Stimulated activated naive B cell treated with anti-CD40 and anti-IgM and Interleukin-4, amounts not matched to agents 10 μg/mL and 1 μg/mL and 100 μg/mL, for 72 hours (primary cell): ENCODE data around the gene MSI2.
A peak's percentile ranks its signal among the peaks of the same experiment; 100 is the strongest.

Source experiments
- ATAC-seq, 2 donors: fragments of 150-1000 bp; cut with Tn5 transposase; replicated peaks; 2 replicates each; pipeline ENCODE4 v1.10.0; 2021; ENCODE audit warnings: moderate library complexity in 1 of 2
- DNase-seq: peaks from one replicate; pipeline ENCODE4 v3.0.0; 2021
- H3K27ac Mint-ChIP-seq: one replicate; pipeline ENCODE4 v1.8.0; 2022; ENCODE audit warnings: mild to moderate bottlenecking, mixed read lengths
- H3K27me3 Mint-ChIP-seq, 2 donors: one replicate each; pipeline ENCODE4 v1.8.0; 2022; ENCODE audit warnings: mixed read lengths in 2 of 2
- H3K36me3 Mint-ChIP-seq, 2 donors: one replicate each; pipeline ENCODE4 v1.8.0; 2022; ENCODE audit warnings: mixed read lengths in 2 of 2, mild to moderate bottlenecking in 1 of 2
- H3K4me1 Mint-ChIP-seq, 2 donors: one replicate each; pipeline ENCODE4 v1.8.0; 2022; ENCODE audit warnings: mixed read lengths in 2 of 2, mild to moderate bottlenecking in 1 of 2
- H3K4me3 Mint-ChIP-seq, 2 donors: one replicate each; pipeline ENCODE4 v1.8.0; 2022; ENCODE audit warnings: mild to moderate bottlenecking in 2 of 2, mixed read lengths in 2 of 2, moderate library complexity in 1 of 2
- H3K9me3 Mint-ChIP-seq, 2 donors: one replicate each; pipeline ENCODE4 v1.8.0; 2022; ENCODE audit warnings: mixed read lengths in 2 of 2, mild to moderate bottlenecking in 1 of 2

MSI2 gene

GRCh38 chr17:57585341-57586195, 329.2 kb downstream of the MSI2 start:
- Mint-ChIP-seq H3K27ac (no peak overlapping the region), H3K36me3 (peaks cover 10 to 29% of the 10 kb centered on the region in 2 donors)
- no peak for ATAC-seq

GRCh38 chr17:57586196-57586740, 329.9 kb downstream of the MSI2 start:
- H3K4me1 Mint-ChIP-seq, result peaks cover 2 to 5% of the 10 kb centered on the region in 2 donors
- DNase-seq (no peak), ATAC-seq (no peak)
- no peaks in the 10 kb centered on the region for H3K9me3 Mint-ChIP-seq
- H3K36me3 Mint-ChIP-seq, result peaks cover 10 to 29% of the 10 kb centered on the region in 2 donors
- no peak overlapping the region for H3K4me3 Mint-ChIP-seq
- H3K27me3 Mint-ChIP-seq, result no peaks in the 10 kb centered on the region
- no peak overlapping the region for H3K27ac Mint-ChIP-seq

More at GRCh38 chr17:57585341-57586195, 329.2 kb downstream of the MSI2 start:
- DNase-seq, result no peak
- no peaks in the 10 kb centered on the region for H3K27me3 Mint-ChIP-seq
- no peak overlapping the region for H3K4me3 Mint-ChIP-seq
- H3K4me1 Mint-ChIP-seq, result peaks cover 2 to 5% of the 10 kb centered on the region in 2 donors
- no peaks in the 10 kb centered on the region for H3K9me3 Mint-ChIP-seq

GRCh38 chr17:57586742-57587141, 330.4 kb downstream of the MSI2 start:
- Mint-ChIP-seq H3K27me3 (no peaks in the 10 kb centered on the region), H3K36me3 (peaks cover 10 to 28% of the 10 kb centered on the region in 2 donors), H3K4me1 (peaks cover 2 to 5% of the 10 kb centered on the region in 2 donors), H3K9me3 (no peaks in the 10 kb centered on the region), H3K4me3 (no peak overlapping the region), H3K27ac (no peak overlapping the region)
- DNase-seq, result no peak
- ATAC-seq, result no peak

- Mint-ChIP-seq H3K4me3 (no peak overlapping the region), H3K9me3 (no peaks in the 10 kb centered on the region), H3K4me1 (peaks cover 2 to 5% of the 10 kb centered on the region in 2 donors), H3K27me3 (no peaks in the 10 kb centered on the region), H3K36me3 (peaks cover 7 to 26% of the 10 kb centered on the region in 2 donors), H3K27ac (peak overlapping the region; percentile 89)
- no peak for ATAC-seq
- no peak for DNase-seq
These were observed 331.1 kb downstream of the MSI2 start for GRCh38 chr17:57587193-57587969.

GRCh38 chr17:57588086-57588485, 331.8 kb downstream of the MSI2 start:
- peaks cover 7 to 26% of the 10 kb centered on the region in 2 donors for H3K36me3 Mint-ChIP-seq
- no peaks in the 10 kb centered on the region for H3K27me3 Mint-ChIP-seq
- H3K4me1 Mint-ChIP-seq, result peaks cover 2 to 5% of the 10 kb centered on the region in 2 donors
- no peak for DNase-seq
- no peak for ATAC-seq
- H3K9me3 Mint-ChIP-seq, result no peaks in the 10 kb centered on the region
- peak overlapping the region; percentile 89 for H3K27ac Mint-ChIP-seq
- H3K4me3 Mint-ChIP-seq, result no peak overlapping the region

DNA sequence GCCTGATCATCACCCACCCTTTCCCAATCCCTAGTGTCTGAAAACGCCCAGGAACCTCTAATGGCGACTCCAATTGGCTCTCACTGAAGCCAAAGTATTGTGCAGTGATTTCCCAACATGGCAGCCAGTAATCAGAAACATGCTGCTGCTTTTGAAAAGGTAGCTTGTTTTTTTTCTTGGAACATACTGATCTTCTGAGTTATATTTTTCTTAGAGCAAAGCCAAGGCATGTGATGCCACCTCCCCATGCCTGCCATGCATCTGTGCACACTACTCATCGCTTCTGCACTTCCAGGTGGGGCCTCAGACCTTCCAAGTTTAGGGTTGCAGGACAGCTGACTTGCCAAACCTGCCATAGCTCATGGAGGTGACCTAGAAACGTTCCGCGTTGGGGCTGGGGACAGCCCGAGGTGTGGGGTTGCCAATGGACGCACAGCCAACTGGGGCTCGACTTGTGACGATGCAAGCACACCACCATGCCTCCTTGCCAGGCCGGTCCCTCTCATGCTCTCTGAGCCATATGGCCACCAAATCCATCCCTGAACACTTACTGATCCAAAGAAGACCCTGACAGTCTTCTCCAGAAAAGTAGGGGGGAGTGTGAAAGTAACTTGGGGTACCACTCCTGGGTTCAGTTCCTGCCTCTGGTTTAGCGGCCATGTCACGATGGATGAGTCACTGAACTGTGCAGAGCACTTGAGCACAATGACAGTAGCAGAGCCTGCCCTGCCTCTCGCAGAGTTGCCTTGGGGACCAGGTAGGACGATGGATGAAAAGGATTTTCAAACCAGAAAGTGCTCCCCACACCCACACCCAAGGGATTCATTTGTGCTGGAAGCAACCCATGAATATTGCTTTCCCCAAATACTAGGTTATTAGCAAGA, 333.1 kb downstream of the MSI2 start:
- H3K9me3 Mint-ChIP-seq, result peaks cover 0 to 1% of the 10 kb centered on the region in 2 donors
- ATAC-seq, result no peak
- DNase-seq, result no peak
- H3K4me1 Mint-ChIP-seq, result peaks cover 7 to 8% of the 10 kb centered on the region in 2 donors
- H3K27ac Mint-ChIP-seq, result no peak overlapping the region
- H3K36me3 Mint-ChIP-seq, result peaks cover 8 to 34% of the 10 kb centered on the region in 2 donors
- H3K27me3 Mint-ChIP-seq, result no peaks in the 10 kb centered on the region
- no peak overlapping the region for H3K4me3 Mint-ChIP-seq

DNA sequence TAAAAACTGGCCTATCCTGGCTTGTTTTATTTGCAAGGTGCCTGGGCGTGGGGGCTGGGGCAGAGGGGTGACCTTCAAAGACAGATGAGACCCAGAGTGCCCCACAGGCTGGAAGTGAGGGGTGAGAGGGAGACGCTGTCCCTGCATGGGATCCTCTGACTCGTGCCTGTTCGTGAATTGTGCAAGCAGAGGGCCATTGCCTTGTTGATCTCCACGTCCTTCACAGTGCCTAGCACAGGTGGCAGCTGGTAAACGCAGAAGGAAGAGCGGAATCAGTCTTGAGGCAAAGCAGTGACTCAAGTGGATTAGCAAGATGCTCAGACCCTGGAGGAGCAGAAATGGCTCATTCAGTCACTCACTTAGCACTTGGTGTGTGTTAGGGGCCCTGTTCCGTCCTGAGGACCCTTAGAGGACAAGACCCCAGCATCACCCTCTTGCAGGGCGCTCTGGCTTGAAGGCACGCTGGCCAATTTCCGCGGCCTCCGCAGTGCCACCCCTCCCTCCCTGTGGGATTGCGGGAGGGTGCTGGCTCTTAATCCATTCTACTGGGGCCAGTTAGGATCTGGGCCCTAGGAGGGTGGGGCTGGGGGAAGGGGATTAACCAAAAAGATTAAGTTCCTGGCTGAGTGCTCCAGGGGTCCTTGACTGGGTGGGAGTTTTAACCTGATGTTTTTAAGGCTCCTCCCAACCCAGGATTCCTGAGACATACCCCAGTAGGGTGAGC, 337.6 kb downstream of the MSI2 start:
- peak overlapping the region; percentile 14 for H3K27ac Mint-ChIP-seq

GRCh38 chr17:57594767-57595166, 338.4 kb downstream of the MSI2 start:
- H3K27me3 Mint-ChIP-seq, result no peaks in the 10 kb centered on the region
- H3K27ac Mint-ChIP-seq, result no peak overlapping the region
- no peak for DNase-seq
- H3K4me1 Mint-ChIP-seq, result peaks cover 21 to 29% of the 10 kb centered on the region in 2 donors
- no peak for ATAC-seq
- no peak overlapping the region for H3K4me3 Mint-ChIP-seq
- H3K36me3 Mint-ChIP-seq, result peaks cover 14 to 37% of the 10 kb centered on the region in 2 donors
- H3K9me3 Mint-ChIP-seq, result peaks cover 0 to 2% of the 10 kb centered on the region in 2 donors

More for the DNA sequence above, 337.6 kb downstream of the MSI2 start:
- Mint-ChIP-seq H3K36me3 (peaks cover 11 to 38% of the 10 kb centered on the region in 2 donors), H3K27me3 (no peaks in the 10 kb centered on the region), H3K4me3 (no peak overlapping the region), H3K4me1 (peaks cover 14 to 20% of the 10 kb centered on the region in 2 donors), H3K9me3 (peaks cover 0 to 2% of the 10 kb centered on the region in 2 donors)
- ATAC-seq (no peak), DNase-seq (no peak)

DNA sequence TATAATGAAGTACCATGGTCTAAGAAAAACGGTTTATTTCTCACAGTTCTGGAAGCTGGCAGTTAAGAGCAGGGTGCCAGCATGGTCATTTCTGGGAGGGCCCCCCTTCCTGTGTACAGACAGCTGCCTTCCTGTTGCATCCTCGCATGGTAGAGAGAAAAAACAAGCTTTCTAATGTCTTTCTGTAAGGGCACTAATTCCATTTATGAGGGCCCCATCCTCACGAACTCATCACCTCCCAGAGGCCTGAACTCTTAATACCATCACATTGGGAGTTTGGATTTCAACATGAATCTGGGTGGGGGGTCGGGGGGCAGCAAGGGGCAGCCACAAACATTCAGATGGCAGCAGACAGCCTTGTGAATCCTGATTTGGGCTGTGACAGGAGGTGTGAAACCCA, 339.1 kb downstream of the MSI2 start:
- ATAC-seq (no peak), DNase-seq (no peak)
- Mint-ChIP-seq H3K4me3 (no peak overlapping the region), H3K27me3 (no peaks in the 10 kb centered on the region), H3K4me1 (peaks cover 21 to 35% of the 10 kb centered on the region in 2 donors), H3K9me3 (peaks cover 0 to 2% of the 10 kb centered on the region in 2 donors), H3K36me3 (peaks cover 14 to 36% of the 10 kb centered on the region in 2 donors), H3K27ac (no peak overlapping the region)

GRCh38 chr17:57595947-57596695, 339.8 kb downstream of the MSI2 start:
- peaks cover 0 to 2% of the 10 kb centered on the region in 2 donors for H3K9me3 Mint-ChIP-seq
- H3K4me3 Mint-ChIP-seq, result no peak overlapping the region
- H3K36me3 Mint-ChIP-seq, result peaks cover 19 to 41% of the 10 kb centered on the region in 2 donors
- ATAC-seq (no peak), DNase-seq (no peak)
- peaks cover 21 to 42% of the 10 kb centered on the region in 2 donors for H3K4me1 Mint-ChIP-seq
- H3K27me3 Mint-ChIP-seq, result no peaks in the 10 kb centered on the region
- peak overlapping the region; percentile 9 for H3K27ac Mint-ChIP-seq

DNA sequence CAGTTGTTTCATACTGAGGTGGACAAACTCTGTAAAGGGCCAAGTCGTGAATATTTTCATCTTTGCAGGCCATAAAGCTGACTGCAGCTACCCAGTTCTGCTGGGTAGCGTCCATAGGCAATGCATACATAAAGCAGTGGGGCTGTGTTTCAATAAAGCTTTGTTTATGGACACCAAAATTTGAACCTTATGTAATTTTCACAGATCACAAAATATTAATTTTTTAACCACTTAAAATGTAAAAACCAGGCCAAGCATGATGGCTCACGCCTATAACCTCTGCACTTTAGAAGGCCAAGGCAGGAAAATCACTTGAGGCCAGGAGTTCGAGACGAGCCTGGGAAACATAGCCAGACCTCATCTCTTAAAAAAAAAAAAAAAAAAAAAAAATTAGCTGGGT, 340.8 kb downstream of the MSI2 start:
- Mint-ChIP-seq H3K4me1 (peaks cover 21 to 42% of the 10 kb centered on the region in 2 donors), H3K27me3 (no peaks in the 10 kb centered on the region), H3K4me3 (no peak overlapping the region), H3K9me3 (peaks cover 0 to 2% of the 10 kb centered on the region in 2 donors), H3K27ac (no peak overlapping the region), H3K36me3 (peaks cover 22 to 44% of the 10 kb centered on the region in 2 donors)
- no peak for DNase-seq
- ATAC-seq, result no peak

DNA sequence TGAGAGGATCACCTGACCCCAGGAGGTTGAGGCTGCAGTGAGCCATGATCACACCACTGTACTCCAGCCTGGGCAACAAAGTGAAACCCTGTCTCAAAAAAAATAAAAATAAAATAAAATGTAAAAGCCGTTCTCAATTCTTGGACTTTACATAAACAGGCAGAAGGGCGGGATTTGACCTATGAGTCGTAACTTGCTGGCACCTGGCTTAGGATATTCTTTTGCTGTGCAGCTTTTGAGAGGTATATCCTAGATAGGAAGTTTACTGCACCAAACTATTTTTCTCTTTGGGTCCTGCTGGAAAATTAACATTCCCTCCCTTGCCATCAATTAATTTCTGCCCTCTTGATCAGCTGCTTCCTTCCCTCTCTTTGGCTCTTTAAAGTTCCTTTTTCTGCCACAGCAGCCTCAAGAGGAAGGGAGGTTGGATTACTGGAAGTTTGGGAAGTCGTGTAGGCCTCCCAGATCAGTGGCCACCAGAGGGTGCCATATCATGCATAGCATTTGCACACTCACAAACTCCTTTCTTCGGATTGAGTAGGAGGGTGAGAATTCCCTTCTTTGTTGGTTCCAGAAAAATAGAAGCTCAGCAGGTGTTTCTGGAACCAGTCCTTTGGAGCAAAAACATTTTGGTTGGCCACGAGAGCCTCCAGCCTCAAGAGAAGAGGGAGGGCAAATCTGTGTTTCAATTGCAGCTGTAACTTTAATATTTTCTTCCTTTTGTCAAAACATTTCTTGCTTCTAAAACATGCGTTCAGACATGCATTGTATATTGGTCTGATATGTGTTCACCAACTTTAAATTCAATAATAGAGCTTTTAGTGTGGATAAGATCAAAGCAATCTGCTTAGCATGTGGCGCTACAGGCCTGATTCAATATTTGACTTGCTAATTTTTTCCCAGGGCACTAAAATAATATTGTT, 341.5 kb downstream of the MSI2 start:
- Mint-ChIP-seq H3K4me1 (peaks cover 21 to 48% of the 10 kb centered on the region in 2 donors), H3K4me3 (no peak overlapping the region), H3K9me3 (peaks cover 0 to 2% of the 10 kb centered on the region in 2 donors), H3K36me3 (peaks cover 24 to 44% of the 10 kb centered on the region in 2 donors), H3K27ac (peak overlapping the region; percentile 33), H3K27me3 (no peaks in the 10 kb centered on the region)
- ATAC-seq, result no peak
- no peak for DNase-seq
